ENCODE results near the gene BAG5. TPM values are rescaled to one million over a fixed set of nuclear protein-coding genes. Genes with fewer than 3 reads are reported as not detected.

The BAG5 gene
- total and polyA plus RNA-seq, 7 experiments from 2014 or later = 29.9 to 51.7 (median 36.8) TPM

- ChIA-PET POLR2A (no interaction called here), CTCF (no interaction called here)
These were observed 26.4 kb downstream of the BAG5 start for GRCh38 chr14:103535891-103536565.

DNA sequence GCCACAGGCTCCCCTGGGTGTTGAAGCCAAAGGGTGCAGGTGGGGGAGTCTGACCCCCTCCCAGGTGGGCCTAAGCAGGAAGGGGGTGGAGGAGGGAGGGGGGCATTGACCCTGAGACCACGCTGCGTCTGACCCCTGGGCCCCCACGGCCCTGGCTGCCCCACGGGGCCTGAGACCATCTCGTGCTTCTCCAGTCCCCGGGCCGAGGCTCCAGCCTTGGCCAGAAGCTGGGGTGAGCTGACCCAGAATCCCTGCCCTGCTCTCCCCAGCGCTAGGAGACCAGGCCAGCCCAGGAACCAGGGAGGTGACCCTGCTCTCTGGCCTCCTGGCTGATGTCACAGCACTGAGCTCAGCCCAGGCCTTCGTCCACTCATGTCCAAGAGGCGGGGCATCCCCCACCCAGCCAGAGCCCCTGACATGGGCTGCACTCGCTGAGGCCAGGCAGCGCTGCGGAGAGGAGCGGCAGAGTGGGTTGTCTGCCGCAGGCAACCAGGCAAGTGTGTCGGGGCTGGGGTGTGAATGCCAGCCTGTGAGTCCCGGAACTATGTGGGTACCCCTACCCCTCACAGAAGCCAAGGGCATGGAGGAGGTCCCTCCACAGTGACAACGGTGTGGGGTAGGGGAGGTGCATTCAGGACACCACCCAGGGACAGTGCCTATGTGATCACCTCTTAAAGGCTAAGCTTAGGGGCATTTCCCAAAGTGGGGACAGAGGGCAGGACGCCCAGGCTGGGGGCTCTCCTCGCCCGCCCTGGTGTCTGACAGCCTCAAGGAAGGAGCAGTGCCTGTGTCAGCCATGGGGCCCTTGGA is 27.2 kb downstream of the BAG5 start:
- H3K36me3 ChIP-seq (ENCODE audit: control insufficient read depth in 2 of 3, insufficient read depth in 3 of 3, low read length in 3 of 3) = peaks cover 0 to 52% (median 0%) of the 10 kb centered on the region in 3 experiments
- Mint-ChIP-seq H3K36me3 (no peaks in the 10 kb centered on the region), H3K27me3 (peaks cover 0 to 3% (median 0%) of the 10 kb centered on the region in 5 donors), H3K27ac (peak overlapping the region in 1 of 9 donors; percentile 33), H3K4me3 (no peak overlapping the region), H3K4me1 (peaks cover 5 to 15% (median 8%) of the 10 kb centered on the region in 7 donors), H3K9me3 (no peaks in the 10 kb centered on the region)
- no peak overlapping the region for H3K4me3 ChIP-seq (ENCODE audit: low read length)
- POLR2A ChIA-PET = no interaction called here
- no peak for DNase-seq
- H3K27ac ChIP-seq (ENCODE audit: low read depth, low read length) = no peak overlapping the region
- H3K9me3 ChIP-seq (ENCODE audit: control insufficient read depth in 2 of 3, low read length in 3 of 3) = no peaks in the 10 kb centered on the region
- peaks cover under 1% of the 10 kb centered on the region in 2 donors for H3K4me1 ChIP-seq (ENCODE audit: control insufficient read depth in 2 of 2, insufficient read depth in 2 of 2, low read length in 2 of 2)
- no peaks in the 10 kb centered on the region for H3K27me3 ChIP-seq (ENCODE audit: control insufficient read depth in 2 of 2, insufficient read depth in 2 of 2, low read length in 2 of 2)
- intact Hi-C loops (cut with micrococcal nuclease) = no loop called here
- CTCF ChIA-PET = no interaction called here
- no peak for ATAC-seq

More at GRCh38 chr14:103535891-103536565, 26.4 kb downstream of the BAG5 start:
- no peaks in the 10 kb centered on the region for H3K9me3 Mint-ChIP-seq
- Histone ChIP-seq H3K27me3 (ENCODE audit: control insufficient read depth in 2 of 2, insufficient read depth in 2 of 2, low read length in 2 of 2) (no peaks in the 10 kb centered on the region), H3K9me3 (ENCODE audit: control insufficient read depth in 2 of 3, low read length in 3 of 3) (no peaks in the 10 kb centered on the region), H3K27ac (ENCODE audit: low read depth, low read length) (no peak overlapping the region), H3K4me1 (ENCODE audit: control insufficient read depth in 2 of 2, insufficient read depth in 2 of 2, low read length in 2 of 2) (no peaks in the 10 kb centered on the region), H3K36me3 (ENCODE audit: control insufficient read depth in 2 of 3, insufficient read depth in 3 of 3, low read length in 3 of 3) (peaks cover 0 to 48% (median 0%) of the 10 kb centered on the region in 3 experiments), H3K4me3 (ENCODE audit: low read length) (no peak overlapping the region)
- H3K4me1 Mint-ChIP-seq = peaks cover 0 to 10% (median 3%) of the 10 kb centered on the region in 7 donors
- DNase-seq (no peak), ATAC-seq (no peak)
- no peaks in the 10 kb centered on the region for H3K36me3 Mint-ChIP-seq
- H3K27ac Mint-ChIP-seq = peak overlapping the region in 1 of 9 donors; percentile 53
- peaks cover 0 to 3% (median 0%) of the 10 kb centered on the region in 5 donors for H3K27me3 Mint-ChIP-seq
- intact Hi-C loops (cut with micrococcal nuclease) = no loop called here
- no peak overlapping the region for H3K4me3 Mint-ChIP-seq

DNA sequence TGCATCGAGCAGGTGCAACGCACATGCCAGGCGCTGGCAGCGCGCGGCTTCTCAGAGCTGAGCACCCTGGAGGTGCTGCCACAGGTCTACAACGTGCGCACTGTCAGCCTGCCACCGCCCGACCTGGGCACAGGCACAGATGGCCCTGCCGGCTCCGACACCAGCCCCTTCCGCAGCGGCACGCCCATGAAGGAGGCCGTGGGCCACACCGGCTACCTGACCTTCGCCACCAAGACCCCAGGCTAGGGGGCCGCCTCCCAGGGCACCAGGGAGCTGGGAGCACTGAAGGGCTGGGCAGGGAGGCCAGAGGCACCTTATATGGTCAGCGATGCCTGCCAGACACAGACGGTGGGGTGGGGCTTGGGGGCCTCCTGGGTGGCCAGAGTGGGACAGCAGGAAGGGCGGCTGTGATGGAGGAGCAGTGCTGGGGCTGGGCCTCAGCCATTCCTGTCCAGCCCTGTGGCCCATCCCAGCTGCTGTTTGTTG is 27.8 kb downstream of the BAG5 start:
- CTCF ChIA-PET = no interaction called here
- DNase-seq = no peak
- no peak for ATAC-seq
- Histone ChIP-seq H3K4me1 (ENCODE audit: control insufficient read depth in 2 of 2, insufficient read depth in 2 of 2, low read length in 2 of 2) (peaks cover 7% of the 10 kb centered on the region in 2 donors), H3K4me3 (ENCODE audit: low read length) (no peak overlapping the region), H3K9me3 (ENCODE audit: control insufficient read depth in 2 of 3, low read length in 3 of 3) (no peaks in the 10 kb centered on the region), H3K27me3 (ENCODE audit: control insufficient read depth in 2 of 2, insufficient read depth in 2 of 2, low read length in 2 of 2) (no peaks in the 10 kb centered on the region), H3K27ac (ENCODE audit: low read depth, low read length) (no peak overlapping the region), H3K36me3 (ENCODE audit: control insufficient read depth in 2 of 3, insufficient read depth in 3 of 3, low read length in 3 of 3) (peaks cover 0 to 52% (median 0%) of the 10 kb centered on the region in 3 experiments)
- POLR2A ChIA-PET = no interaction called here
- Mint-ChIP-seq H3K4me3 (no peak overlapping the region), H3K9me3 (no peaks in the 10 kb centered on the region), H3K27me3 (peaks cover 0 to 3% (median 0%) of the 10 kb centered on the region in 5 donors), H3K36me3 (no peaks in the 10 kb centered on the region), H3K27ac (no peak overlapping the region), H3K4me1 (peaks cover 11 to 21% (median 14%) of the 10 kb centered on the region in 7 donors)
- intact Hi-C loops (cut with micrococcal nuclease) = no loop called here

DNA sequence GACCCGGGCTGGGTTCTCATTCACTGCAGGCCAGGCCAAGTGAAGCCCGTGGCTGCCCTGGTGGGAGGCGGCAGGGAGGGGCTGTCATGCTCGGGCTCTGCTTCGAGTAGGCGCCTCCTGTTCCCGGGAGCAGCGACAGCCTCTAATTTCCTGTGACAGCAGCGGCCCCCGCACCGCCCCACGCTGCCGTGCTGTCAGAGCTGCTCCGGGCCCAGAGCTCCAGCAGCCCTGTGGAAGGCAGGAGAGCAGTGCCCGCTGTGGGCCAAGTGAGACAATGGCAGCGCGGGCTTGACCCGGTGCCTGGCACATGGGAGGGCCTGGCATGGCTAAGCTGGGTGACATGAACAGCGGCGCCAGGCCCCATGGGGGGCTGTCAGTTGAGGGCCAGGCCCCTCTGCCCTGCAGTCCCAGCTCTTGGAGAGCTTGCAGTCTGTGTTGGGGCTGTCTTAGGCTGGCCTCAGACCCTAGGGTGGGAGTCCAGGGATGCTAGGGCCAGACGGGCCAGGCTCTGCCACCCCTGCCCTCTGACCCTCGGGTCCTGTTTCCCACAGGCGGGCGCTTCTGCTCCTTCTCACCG is 28.4 kb downstream of the BAG5 start:
- POLR2A ChIA-PET = interaction anchor here (0.6 kb wide), 1 partner anchor 10 kb away, joined by 3 read pairs; no protein-coding TSS in a partner anchor

GRCh38 chr14:103533137-103533998 is 29.1 kb downstream of the BAG5 start:
- no peak overlapping the region for H3K4me3 Mint-ChIP-seq
- no peak overlapping the region for H3K27ac Mint-ChIP-seq
- no peak overlapping the region for H3K27ac ChIP-seq (ENCODE audit: low read depth, low read length)
- H3K9me3 Mint-ChIP-seq = peaks cover 0 to 2% (median 0%) of the 10 kb centered on the region in 11 donors
- H3K36me3 ChIP-seq (ENCODE audit: control insufficient read depth in 2 of 3, insufficient read depth in 3 of 3, low read length in 3 of 3) = peaks cover 0 to 52% (median 0%) of the 10 kb centered on the region in 3 experiments
- DNase-seq = no peak
- H3K27me3 ChIP-seq (ENCODE audit: control insufficient read depth in 2 of 2, insufficient read depth in 2 of 2, low read length in 2 of 2) = no peaks in the 10 kb centered on the region
- H3K36me3 Mint-ChIP-seq = no peaks in the 10 kb centered on the region
- ChIA-PET CTCF (interaction anchor here (1.3 kb wide), 1 partner anchor 12 kb away, joined by 4 read pairs; no protein-coding TSS in a partner anchor), POLR2A (interaction anchor here (0.6 kb wide), 1 partner anchor 10 kb away, joined by 3 read pairs; no protein-coding TSS in a partner anchor)
- H3K27me3 Mint-ChIP-seq = no peaks in the 10 kb centered on the region
- H3K9me3 ChIP-seq (ENCODE audit: control insufficient read depth in 2 of 3, low read length in 3 of 3) = no peaks in the 10 kb centered on the region
- no peak overlapping the region for H3K4me3 ChIP-seq (ENCODE audit: low read length)
- intact Hi-C loops (cut with micrococcal nuclease) = no loop called here
- peaks cover 14 to 15% of the 10 kb centered on the region in 2 donors for H3K4me1 ChIP-seq (ENCODE audit: control insufficient read depth in 2 of 2, insufficient read depth in 2 of 2, low read length in 2 of 2)
- H3K4me1 Mint-ChIP-seq = peaks cover 18 to 26% (median 22%) of the 10 kb centered on the region in 7 donors
- ATAC-seq = no peak

More for the DNA sequence above, 28.4 kb downstream of the BAG5 start:
- Mint-ChIP-seq H3K9me3 (peaks cover 0 to 2% (median 0%) of the 10 kb centered on the region in 11 donors), H3K36me3 (no peaks in the 10 kb centered on the region), H3K27ac (no peak overlapping the region), H3K4me1 (peaks cover 15 to 23% (median 18%) of the 10 kb centered on the region in 7 donors), H3K27me3 (no peaks in the 10 kb centered on the region), H3K4me3 (no peak overlapping the region)
- Histone ChIP-seq H3K27me3 (ENCODE audit: control insufficient read depth in 2 of 2, insufficient read depth in 2 of 2, low read length in 2 of 2) (no peaks in the 10 kb centered on the region), H3K36me3 (ENCODE audit: control insufficient read depth in 2 of 3, insufficient read depth in 3 of 3, low read length in 3 of 3) (peaks cover 0 to 52% (median 0%) of the 10 kb centered on the region in 3 experiments), H3K9me3 (ENCODE audit: control insufficient read depth in 2 of 3, low read length in 3 of 3) (no peaks in the 10 kb centered on the region), H3K4me3 (ENCODE audit: low read length) (no peak overlapping the region), H3K4me1 (ENCODE audit: control insufficient read depth in 2 of 2, insufficient read depth in 2 of 2, low read length in 2 of 2) (peaks cover 10 to 11% of the 10 kb centered on the region in 2 donors), H3K27ac (ENCODE audit: low read depth, low read length) (no peak overlapping the region)
- no peak for DNase-seq
- no peak for ATAC-seq
- CTCF ChIA-PET = interaction anchor here (1.3 kb wide), 1 partner anchor 13 kb away, joined by 4 read pairs; no protein-coding TSS in a partner anchor
- intact Hi-C loops (cut with micrococcal nuclease) = no loop called here
